Fibroblast of skin of back (primary cell): ENCODE data around the gene KDM4B.
"Not testable (repeated sequence)": the region's sequence is repeated elsewhere in the genome, so short reads cannot be mapped to it uniquely, and the experiment has no call there.

ENCODE experiments used
- DNase-seq: peaks from one replicate; pipeline ENCODE4 v3.0.0-alpha.2; 2013

The KDM4B gene

GRCh38 chr19:5184930-5185329, 216.0 kb downstream of the KDM4B start:
- DNase-seq = no peak

- peak; percentile 86 for DNase-seq
Measured at GRCh38 chr19:5186293-5187050, 217.6 kb downstream of the KDM4B start.

GRCh38 chr19:5188548-5189317, 219.8 kb downstream of the KDM4B start:
- DNase-seq = no peak

- DNase-seq = no peak
Measured at GRCh38 chr19:5189318-5189607, 220.3 kb downstream of the KDM4B start.

GRCh38 chr19:5191091-5191490, 222.2 kb downstream of the KDM4B start:
- peak; percentile 67 for DNase-seq

GRCh38 chr19:5192568-5192967, 223.7 kb downstream of the KDM4B start:
- no peak for DNase-seq

- no peak for DNase-seq
Measured at GRCh38 chr19:5193192-5193591, 224.3 kb downstream of the KDM4B start.

- DNase-seq = no peak
Measured at GRCh38 chr19:5194641-5195040, 225.7 kb downstream of the KDM4B start.

GRCh38 chr19:5195587-5195986, 226.7 kb downstream of the KDM4B start:
- DNase-seq = not testable (repeated sequence)

GRCh38 chr19:5196832-5197231, 227.9 kb downstream of the KDM4B start:
- DNase-seq = no peak

GRCh38 chr19:5200844-5201243, 231.9 kb downstream of the KDM4B start:
- no peak for DNase-seq

- no peak for DNase-seq
Measured at GRCh38 chr19:5202553-5202952, 233.6 kb downstream of the KDM4B start.
